ENCODE measurements around the gene MCC.

Gene MCC

DNA sequence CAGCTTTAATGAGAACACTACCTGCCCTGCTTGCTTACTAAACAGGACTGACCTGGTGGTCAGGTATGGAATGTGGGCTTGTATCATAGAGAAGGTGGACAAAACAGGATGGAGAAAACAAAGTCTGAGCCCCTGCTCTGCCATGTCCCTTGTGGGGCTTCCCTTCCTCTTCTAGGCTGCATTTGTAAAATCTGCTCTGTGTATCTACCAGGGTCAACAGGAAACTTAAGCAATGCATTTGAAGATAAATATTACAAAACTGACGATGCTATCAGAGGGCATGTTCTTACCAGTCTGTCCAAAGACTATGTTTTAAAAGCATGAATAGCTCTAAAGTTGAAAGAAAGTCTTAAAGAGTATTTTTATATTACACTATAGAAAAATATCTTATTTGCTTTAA, 282.9 kb downstream of the MCC start:
- no peak overlapping the region for H3K4me3 ChIP-seq (replicated peaks; ENCODE audit: low read depth, low read length)
- TF ChIP-seq, protein P1, sequence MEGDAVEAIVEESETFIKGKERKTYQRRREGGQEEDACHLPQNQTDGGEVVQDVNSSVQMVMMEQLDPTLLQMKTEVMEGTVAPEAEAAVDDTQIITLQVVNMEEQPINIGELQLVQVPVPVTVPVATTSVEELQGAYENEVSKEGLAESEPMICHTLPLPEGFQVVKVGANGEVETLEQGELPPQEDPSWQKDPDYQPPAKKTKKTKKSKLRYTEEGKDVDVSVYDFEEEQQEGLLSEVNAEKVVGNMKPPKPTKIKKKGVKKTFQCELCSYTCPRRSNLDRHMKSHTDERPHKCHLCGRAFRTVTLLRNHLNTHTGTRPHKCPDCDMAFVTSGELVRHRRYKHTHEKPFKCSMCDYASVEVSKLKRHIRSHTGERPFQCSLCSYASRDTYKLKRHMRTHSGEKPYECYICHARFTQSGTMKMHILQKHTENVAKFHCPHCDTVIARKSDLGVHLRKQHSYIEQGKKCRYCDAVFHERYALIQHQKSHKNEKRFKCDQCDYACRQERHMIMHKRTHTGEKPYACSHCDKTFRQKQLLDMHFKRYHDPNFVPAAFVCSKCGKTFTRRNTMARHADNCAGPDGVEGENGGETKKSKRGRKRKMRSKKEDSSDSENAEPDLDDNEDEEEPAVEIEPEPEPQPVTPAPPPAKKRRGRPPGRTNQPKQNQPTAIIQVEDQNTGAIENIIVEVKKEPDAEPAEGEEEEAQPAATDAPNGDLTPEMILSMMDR (IDR thresholded peaks at IDR 0.05; ENCODE audit: low read length, missing control alignments), result no peak
- peak; percentile 24 for DNase-seq (ENCODE audit: low read depth)

DNA sequence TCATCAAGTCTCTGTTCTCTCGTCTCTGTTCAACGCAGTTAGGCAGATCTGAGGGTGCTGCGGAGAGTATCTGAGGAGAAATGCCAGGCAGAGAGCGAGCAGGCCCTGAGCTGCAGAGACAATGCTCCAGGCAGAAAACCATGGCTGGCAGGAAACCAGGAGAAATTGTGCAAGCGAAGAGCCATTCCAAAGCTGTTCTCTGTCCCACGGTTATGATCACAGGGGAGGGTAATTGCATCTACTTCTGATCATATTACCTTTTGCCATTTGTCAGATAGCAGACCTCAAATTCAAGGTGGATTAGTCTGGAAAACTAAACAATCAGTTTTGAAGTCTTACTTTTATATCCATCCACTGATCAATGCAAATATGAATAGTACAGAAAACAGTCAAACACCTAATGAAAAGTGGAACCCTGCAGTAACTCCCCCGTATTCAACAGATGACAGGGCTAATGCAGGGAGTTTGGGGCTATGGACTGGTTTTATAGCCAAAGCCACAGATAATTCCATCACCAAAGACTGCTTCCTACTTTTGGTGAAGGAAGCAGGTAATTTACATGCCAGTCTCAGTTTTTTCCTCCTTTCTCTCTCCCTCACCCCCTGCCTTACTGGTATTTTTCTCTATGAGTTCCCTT, 283.6 kb downstream of the MCC start:
- no peak overlapping the region for H3K4me3 ChIP-seq (replicated peaks; ENCODE audit: low read depth, low read length)
- TF ChIP-seq, protein P1 (IDR thresholded peaks at IDR 0.05; ENCODE audit: low read length, missing control alignments), result no peak
- peak; percentile 84 for DNase-seq (ENCODE audit: low read depth)

DNA sequence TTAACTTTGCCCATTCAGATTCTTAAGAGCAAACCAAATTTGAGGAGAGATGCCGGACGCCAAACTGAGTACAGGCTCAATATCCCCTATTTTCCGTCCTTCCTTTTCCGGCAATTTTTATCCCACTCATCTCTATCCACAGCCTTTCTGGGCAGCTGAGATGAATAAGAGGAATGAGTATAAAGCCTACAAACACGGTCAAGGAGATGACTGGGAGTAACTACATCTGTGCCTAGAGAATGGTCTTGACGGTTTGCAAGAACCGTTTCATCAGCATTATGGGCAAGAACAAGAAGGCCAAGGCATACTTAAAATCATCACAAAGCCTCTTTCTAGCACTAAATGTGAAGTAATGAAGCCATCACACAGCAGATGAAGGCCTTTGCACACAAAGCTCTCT, 284.3 kb downstream of the MCC start:
- TF ChIP-seq, protein P1 (IDR thresholded peaks at IDR 0.05; ENCODE audit: low read length, missing control alignments), result no peak
- H3K4me3 ChIP-seq (replicated peaks; ENCODE audit: low read depth, low read length), result no peak overlapping the region
- no peak for DNase-seq (ENCODE audit: low read depth)

DNA sequence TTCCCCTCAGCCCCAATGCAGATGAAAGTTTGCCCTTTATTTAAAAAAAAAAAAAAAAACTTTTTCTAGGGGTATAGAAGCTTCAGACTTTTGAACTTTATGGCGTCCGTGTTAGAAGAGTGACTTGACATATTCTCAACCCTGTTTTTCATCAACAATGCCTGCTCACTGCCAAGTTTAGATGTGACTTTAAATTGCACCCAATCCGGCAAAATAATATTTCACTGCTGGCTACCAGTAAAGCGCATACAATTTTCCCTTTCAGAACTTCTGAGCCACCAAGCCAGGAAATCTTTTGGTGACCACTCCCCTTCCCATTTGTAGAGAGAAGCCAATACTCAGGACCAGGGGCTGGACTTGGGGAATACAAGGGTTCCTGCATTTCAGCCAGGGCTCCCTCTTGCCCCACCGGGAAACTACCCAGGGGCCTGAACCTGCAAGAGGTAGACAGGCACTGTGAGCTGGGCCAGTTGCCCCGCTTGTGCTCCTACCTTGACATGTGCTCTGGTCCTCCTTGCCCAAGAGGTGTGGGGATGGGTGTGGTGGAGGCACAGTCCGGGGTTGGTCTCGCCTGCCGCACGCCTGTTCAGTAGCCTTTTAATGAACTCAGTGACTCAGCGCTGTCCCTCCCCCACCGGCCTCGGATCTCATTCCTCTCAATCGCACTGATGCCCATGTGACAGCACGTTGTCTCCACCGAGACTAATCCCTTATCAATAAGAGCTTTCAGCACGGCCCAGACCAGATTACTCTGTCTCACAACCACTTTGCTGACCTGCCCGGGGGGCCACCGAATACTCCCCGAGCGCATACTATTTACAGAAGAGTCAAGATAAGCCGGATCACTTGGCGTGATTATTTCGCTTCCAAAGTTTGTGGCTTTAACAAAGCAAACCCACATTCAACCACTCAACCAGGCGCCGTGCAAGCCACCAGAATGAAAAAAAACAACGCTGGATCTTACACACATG, 285.2 kb downstream of the MCC start:
- TF ChIP-seq, protein P1 (IDR thresholded peaks at IDR 0.05; ENCODE audit: low read length, missing control alignments), result no peak
- DNase-seq (ENCODE audit: low read depth), result peak; percentile 69
- peak overlapping the region; percentile 23 for H3K4me3 ChIP-seq (replicated peaks; ENCODE audit: low read depth, low read length)

DNA sequence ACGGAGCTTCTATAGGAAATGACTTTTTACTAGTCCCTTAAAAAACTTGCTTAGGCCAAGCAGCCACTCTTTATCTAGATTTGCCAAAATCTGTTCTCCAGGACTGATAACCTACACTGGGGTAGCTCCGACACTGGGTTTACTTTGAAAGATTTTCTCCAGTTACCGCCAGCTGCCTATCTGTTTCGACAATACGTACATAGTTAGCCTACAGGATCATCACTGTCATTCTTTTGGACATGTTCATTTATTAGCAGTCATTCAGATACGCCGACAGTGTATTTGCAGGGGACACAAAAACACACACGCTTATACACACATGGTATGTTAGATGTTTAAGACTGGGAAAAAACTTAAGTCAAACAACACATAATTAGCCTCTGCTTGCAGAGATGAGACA, 286.0 kb downstream of the MCC start:
- TF ChIP-seq, protein P1 (IDR thresholded peaks at IDR 0.05; ENCODE audit: low read length, missing control alignments), result no peak
- DNase-seq (ENCODE audit: low read depth), result no peak
- H3K4me3 ChIP-seq (replicated peaks; ENCODE audit: low read depth, low read length), result no peak overlapping the region

DNA sequence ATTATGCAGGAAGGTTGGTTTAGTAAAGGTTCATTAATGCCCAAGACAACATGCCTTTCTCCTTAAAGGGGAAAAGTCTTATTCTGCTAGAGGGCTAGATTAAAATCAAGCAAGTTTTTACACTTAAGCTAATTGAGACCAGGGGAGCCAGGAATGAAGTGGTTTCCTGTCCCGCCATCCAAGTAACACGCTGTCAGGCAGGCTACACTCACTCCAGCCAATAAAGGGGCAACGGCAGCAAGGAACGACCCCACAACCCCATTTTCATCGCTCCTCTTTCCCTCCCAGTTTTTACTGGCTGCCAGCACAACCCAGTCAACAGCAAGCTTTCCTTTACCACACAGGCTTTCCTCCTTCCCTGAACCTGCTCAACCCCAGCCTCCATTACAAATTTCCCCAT, 286.5 kb downstream of the MCC start:
- DNase-seq (ENCODE audit: low read depth), result no peak
- H3K4me3 ChIP-seq (replicated peaks; ENCODE audit: low read depth, low read length), result no peak overlapping the region
- TF ChIP-seq, protein P1 (IDR thresholded peaks at IDR 0.05; ENCODE audit: low read length, missing control alignments), result no peak
